Measurements from ENCODE around the gene WBP2NL.
"Not testable (repeated sequence)": the region's sequence is repeated elsewhere in the genome, so short reads cannot be mapped to it uniquely, and the experiment has no call there.

WBP2NL gene, protein sequence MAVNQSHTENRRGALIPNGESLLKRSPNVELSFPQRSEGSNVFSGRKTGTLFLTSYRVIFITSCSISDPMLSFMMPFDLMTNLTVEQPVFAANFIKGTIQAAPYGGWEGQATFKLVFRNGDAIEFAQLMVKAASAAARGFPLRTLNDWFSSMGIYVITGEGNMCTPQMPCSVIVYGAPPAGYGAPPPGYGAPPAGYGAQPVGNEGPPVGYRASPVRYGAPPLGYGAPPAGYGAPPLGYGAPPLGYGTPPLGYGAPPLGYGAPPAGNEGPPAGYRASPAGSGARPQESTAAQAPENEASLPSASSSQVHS

GRCh38 chr22:41998361-41999261, at the start of gene WBP2NL:
TSS of gene WBP2NL (plus strand) at chr22:41998788. CDS start at chr22:41998819, 31 bp downstream.
- peak; percentile 85 for DNase-seq

DNA sequence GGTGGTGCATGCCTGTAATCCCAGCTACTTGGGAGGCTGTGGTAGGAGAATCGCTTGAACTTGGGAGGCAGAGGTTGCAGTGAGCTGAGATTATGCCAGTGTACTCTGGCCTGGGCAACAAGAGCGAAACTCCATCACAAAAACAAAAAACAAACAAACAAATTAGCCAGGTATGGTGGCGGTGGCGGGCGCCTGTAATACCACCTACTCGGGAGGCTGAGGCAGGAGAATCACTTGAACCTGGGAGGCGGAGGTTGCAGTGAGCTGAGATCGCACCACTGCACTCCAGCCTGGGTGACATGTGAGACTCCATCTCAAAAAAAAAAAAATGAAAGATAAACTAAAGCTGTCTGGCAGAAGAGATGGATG, 49.7 kb upstream of the WBP2NL start:
- not testable (repeated sequence) for DNase-seq

DNA sequence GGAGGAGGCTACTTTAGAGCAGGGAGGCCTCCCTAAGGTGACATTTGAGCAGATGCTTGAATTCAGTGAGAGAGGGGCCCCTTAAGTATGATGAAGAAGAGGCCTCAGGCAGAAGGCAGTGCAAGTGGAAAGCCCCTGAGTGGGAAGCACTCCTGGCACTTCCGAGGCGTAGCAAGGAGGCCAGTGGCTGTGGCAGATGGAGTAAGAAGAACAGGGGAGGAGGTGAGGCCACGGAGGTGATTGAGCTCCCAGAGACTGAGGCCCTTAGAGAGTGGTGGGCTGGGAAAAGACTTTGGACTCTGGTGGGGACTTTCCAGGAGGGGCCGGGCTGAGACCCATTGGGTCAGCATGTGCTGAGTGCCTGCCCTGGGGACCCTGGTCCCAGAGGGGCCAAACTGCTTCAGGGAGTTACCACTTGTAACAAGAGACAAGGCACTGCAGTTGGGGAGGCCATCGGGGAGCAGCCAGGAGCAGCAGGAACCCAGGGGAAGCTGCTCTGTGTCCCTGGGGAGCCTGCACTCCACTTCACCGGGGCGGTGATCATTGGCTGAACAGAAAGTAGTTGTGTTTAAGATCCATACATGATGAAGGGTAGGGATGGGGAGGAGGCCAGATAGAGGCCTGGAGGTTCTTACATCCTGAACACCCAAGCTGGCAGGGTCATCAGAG, 49.2 kb upstream of the WBP2NL start:
- no peak for DNase-seq

- no peak for DNase-seq
These were observed 46.6 kb upstream of the WBP2NL start, which contains the start of gene SMIM45 for GRCh38 chr22:41951898-41952474. TSS of gene SMIM45 (plus strand) at chr22:41952150.

- no peak for DNase-seq
These were observed 45.9 kb upstream of the WBP2NL start for GRCh38 chr22:41952713-41953112.

DNA sequence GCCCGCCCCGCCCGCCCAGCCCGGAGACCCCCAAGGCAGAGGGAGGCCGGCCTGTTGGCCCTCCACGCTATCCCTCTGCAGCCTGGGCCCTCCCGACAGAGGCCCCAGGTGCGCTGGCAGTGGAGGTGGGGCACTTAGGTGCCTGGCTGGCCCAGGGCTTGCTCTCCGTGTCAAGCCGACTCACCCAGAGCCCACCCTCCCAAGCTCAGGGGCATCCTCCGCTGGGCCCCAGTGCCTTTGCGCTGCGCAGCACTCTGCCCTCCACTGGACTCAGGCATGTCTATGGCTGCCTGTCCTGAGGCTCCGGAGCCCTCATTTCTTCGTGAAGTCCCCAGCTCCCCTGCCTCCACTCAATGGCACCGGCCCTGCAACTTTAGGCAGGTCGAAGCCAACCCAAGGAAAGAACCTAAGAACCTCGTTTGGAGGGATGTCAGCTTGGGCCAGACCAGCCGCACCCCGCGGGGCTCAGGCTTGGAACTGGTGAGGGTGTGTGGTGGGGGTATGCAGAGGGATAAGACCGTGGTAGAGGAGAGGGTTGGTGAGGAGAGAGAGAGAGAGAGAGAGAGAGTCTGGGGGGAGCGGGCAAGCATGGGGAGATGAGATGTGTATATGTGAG, 40.5 kb upstream of the WBP2NL start:
- no peak for DNase-seq

GRCh38 chr22:41963453-41964111, 35.0 kb upstream of the WBP2NL start:
- no peak for DNase-seq

GRCh38 chr22:41964112-41964491, 34.5 kb upstream of the WBP2NL start:
- DNase-seq = no peak

DNA sequence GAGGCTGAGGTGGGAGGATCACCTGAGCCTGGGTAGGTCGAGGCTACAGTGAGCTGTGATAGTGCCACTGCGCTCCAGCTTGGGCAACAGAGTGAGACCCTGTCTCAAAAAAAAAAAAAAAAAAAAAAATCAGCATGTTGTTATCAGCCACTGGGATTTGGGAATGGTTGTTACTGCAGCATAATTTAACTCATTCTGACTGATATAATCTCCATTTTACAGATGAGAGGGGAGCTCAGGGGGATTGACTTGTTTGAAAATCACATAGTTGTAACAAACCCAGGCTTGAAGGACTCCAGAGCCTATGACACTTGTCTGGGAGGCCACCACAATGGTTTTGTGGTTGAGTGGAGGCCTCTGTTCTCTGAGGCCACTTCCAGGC, 32.4 kb upstream of the WBP2NL start:
- no peak for DNase-seq

- peak; percentile 50 for DNase-seq
These were observed 31.9 kb upstream of the WBP2NL start for GRCh38 chr22:41966607-41967240.

GRCh38 chr22:41968601-41969000, 30.0 kb upstream of the WBP2NL start:
- peak; percentile 74 for DNase-seq

- DNase-seq = no peak
These were observed 29.4 kb upstream of the WBP2NL start, which contains the start of gene SEPTIN3 for GRCh38 chr22:41969110-41969646. TSS of gene SEPTIN3 (plus strand) at chr22:41969443. CDS start at chr22:41971493, 2,050 bp downstream.

GRCh38 chr22:41970601-41971000, 28.0 kb upstream of the WBP2NL start:
- DNase-seq = no peak

DNA sequence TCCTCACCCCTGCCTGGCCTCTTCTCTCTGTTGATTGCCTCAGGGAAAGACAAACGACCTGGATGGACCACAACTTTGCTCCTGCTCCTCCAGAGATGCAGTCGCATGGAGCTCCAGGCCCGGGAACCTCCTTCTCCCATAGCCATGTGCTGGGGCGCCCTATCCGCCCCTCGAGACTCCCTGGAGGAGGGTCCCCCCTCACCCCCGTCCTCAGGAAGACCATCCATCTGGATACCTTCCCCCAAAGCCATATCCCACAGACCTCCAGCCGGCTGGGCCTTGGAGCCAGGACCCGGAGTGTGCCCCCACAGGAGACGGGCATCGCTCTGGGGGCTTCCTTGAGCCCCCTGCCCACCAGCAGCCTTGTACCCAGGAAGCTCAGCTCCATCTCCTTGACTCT, 27.2 kb upstream of the WBP2NL start:
- no peak for DNase-seq

DNA sequence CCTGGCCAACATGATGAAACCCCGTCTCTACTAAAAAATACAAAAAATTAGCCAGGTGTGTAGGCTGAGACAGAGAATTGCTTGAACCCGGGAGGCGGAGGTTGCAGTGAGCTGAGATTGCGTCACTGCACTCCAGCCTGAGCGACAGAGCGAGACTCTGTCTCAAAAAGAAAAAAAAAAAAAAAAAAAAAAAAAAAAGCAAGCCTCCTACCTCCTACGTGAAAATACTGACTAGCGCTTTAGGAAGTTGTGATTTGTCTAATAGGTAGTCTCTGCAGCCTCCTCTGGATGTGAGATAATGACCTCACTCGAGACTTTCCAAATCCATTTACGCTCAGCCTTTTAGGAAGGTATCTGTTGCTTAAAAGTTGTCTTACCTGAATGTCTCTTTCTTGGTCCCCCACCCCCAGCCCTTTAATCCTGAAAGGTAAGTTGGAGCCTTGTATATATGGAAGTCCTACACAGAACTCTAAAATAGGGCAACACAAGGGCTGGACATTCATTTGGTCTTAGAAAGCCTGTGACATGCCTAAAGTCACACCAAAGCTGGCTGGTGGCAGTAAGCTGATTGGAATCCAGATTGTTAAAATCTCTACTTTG, 23.8 kb upstream of the WBP2NL start:
- no peak for DNase-seq

- peak; percentile 8 for DNase-seq
These were observed 23.1 kb upstream of the WBP2NL start for GRCh38 chr22:41975299-41976069.

DNA sequence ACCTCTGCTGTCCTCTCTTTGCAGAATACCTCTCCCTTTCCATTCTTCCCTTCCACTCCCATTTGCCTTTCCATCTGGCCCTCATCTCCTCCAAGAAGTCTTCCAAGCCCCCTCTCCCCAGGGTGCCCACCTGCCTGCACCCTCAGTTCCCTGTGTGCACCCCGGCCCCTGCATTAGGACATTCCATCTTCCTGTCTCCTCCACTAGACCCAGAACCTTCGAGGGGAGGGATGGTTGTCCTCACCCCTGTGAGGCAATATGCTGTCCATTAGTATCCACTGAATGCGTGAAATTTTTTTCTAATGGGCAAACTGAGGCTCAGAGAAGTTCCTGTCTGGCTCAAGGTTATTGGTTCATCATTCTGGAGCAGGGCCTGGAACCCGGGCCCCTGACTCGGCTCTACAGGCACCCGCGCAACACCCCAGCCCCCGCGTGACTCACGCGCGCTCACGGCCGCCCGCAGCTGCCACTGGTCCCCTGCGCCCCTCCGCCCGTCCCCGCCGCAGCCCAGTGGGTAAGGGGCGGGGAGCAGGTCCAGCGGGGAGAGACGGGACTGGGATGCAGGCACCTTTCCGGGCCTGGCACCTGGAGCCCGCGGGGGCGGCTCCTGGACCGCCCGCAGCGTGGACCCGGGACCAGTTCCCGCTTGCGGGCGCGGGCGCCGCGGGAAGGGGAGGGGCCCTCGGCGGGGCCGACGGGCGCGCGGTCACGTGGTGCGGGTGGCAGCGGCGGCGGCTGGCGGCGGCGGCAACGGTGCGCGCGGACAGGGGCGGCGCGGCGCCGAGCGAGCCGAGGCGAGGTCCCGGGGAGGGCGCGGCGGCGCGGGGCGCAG, 22.3 kb upstream of the WBP2NL start:
- DNase-seq = peak; percentile 51

GRCh38 chr22:41976961-41977566, 21.5 kb upstream of the WBP2NL start:
- peak; percentile 66 for DNase-seq

GRCh38 chr22:41978732-41979131, 19.9 kb upstream of the WBP2NL start:
- DNase-seq = no peak

Data from NCI-H146 (cell line).